GM21576 (cell line): ENCODE measurements around the gene CACNG1.

Experiments used
- ATAC-seq: cut with Tn5 transposase; IDR thresholded peaks from one replicate; pipeline ENCODE4 v1.9.1; 2021; ENCODE audit warnings: mild to moderate bottlenecking, moderate library complexity; ENCODE audit not compliant: unreplicated experiment

The CACNG1 gene

GRCh38 chr17:67044016-67044772 is at the start of gene CACNG1:
Gene CACNG1 (plus strand): TSS chr17:67044554. CDS start chr17:67044661, 107 bp downstream.
- ATAC-seq, result no peak

- ATAC-seq, result no peak
Observed at GRCh38 chr17:66994930-66995535, 49.3 kb upstream of the CACNG1 start.

GRCh38 chr17:66995944-66996343 is 48.4 kb upstream of the CACNG1 start:
- no peak for ATAC-seq

GRCh38 chr17:66996926-66997325 is 47.4 kb upstream of the CACNG1 start:
- no peak for ATAC-seq

GRCh38 chr17:67003231-67003630 is 41.1 kb upstream of the CACNG1 start:
- no peak for ATAC-seq

GRCh38 chr17:67004181-67004580 is 40.2 kb upstream of the CACNG1 start:
- no peak for ATAC-seq

GRCh38 chr17:67007266-67007665 is 37.1 kb upstream of the CACNG1 start:
- no peak for ATAC-seq

- no peak for ATAC-seq
Observed at GRCh38 chr17:67008101-67008500, 36.3 kb upstream of the CACNG1 start.

- no peak for ATAC-seq
Observed at GRCh38 chr17:67011527-67012175, 32.7 kb upstream of the CACNG1 start.

- ATAC-seq, result no peak
Observed at GRCh38 chr17:67013891-67014290, 30.5 kb upstream of the CACNG1 start.

- ATAC-seq, result no peak
Observed at GRCh38 chr17:67015001-67015400, 29.4 kb upstream of the CACNG1 start.

GRCh38 chr17:67016039-67016762 is 28.2 kb upstream of the CACNG1 start:
- no peak for ATAC-seq

GRCh38 chr17:67017910-67018309 is 26.4 kb upstream of the CACNG1 start:
- ATAC-seq, result no peak

GRCh38 chr17:67018471-67019434 is 25.6 kb upstream of the CACNG1 start:
- ATAC-seq, result no peak

- no peak for ATAC-seq
Observed at GRCh38 chr17:67019809-67020208, 24.5 kb upstream of the CACNG1 start.

- no peak for ATAC-seq
Observed at GRCh38 chr17:67020293-67020766, 24.0 kb upstream of the CACNG1 start.

GRCh38 chr17:67021196-67021595 is 23.2 kb upstream of the CACNG1 start:
- ATAC-seq, result no peak

GRCh38 chr17:67021743-67022450 is 22.5 kb upstream of the CACNG1 start:
- no peak for ATAC-seq

GRCh38 chr17:67022451-67022810 is 21.9 kb upstream of the CACNG1 start:
- no peak for ATAC-seq

- ATAC-seq, result no peak
Observed at GRCh38 chr17:67024736-67025135, 19.6 kb upstream of the CACNG1 start.
